ENCODE measurements around the gene CDC5L. TPM values are rescaled to one million over a fixed set of nuclear protein-coding genes. Genes with fewer than 3 reads are reported as not detected.
"Not testable (repeated sequence)": the region's sequence is repeated elsewhere in the genome, so short reads cannot be mapped to it uniquely, and the experiment has no call there.

Gene CDC5L
- total RNA-seq: 18.8 TPM

- DNase-seq (ENCODE audit: low spot score): peak; percentile 98
Measured at GRCh38 chr6:44387346-44388134, at the start of gene CDC5L. Gene CDC5L (plus strand): TSS chr6:44387706. CDS start chr6:44387824, 118 bp downstream.

- peak; percentile 69 for DNase-seq (ENCODE audit: low spot score)
Measured at GRCh38 chr6:44338228-44339122, 49.0 kb upstream of the CDC5L start.

GRCh38 chr6:44339301-44339700, 48.2 kb upstream of the CDC5L start:
- no peak for DNase-seq (ENCODE audit: low spot score)

- DNase-seq (ENCODE audit: low spot score): no peak
Measured at GRCh38 chr6:44339763-44340625, 47.5 kb upstream of the CDC5L start.

GRCh38 chr6:44341095-44341890, 46.2 kb upstream of the CDC5L start:
- no peak for DNase-seq (ENCODE audit: low spot score)

- no peak for DNase-seq (ENCODE audit: low spot score)
Measured at GRCh38 chr6:44342052-44342451, 45.5 kb upstream of the CDC5L start.

GRCh38 chr6:44342489-44342888, 45.0 kb upstream of the CDC5L start, which contains the start of gene SPATS1:
Gene SPATS1 (plus strand): TSS chr6:44342650. CDS start chr6:44343096, 446 bp downstream.
- DNase-seq (ENCODE audit: low spot score): no peak

GRCh38 chr6:44346818-44347217, 40.7 kb upstream of the CDC5L start:
- DNase-seq (ENCODE audit: low spot score): not testable (repeated sequence)

- no peak for DNase-seq (ENCODE audit: low spot score)
Measured at GRCh38 chr6:44349904-44350649, 37.4 kb upstream of the CDC5L start.

- DNase-seq (ENCODE audit: low spot score): not testable (repeated sequence)
Measured at GRCh38 chr6:44350650-44350994, 36.9 kb upstream of the CDC5L start.

GRCh38 chr6:44352259-44352658, 35.2 kb upstream of the CDC5L start:
- DNase-seq (ENCODE audit: low spot score): no peak

GRCh38 chr6:44353336-44353735, 34.2 kb upstream of the CDC5L start:
- no peak for DNase-seq (ENCODE audit: low spot score)

- DNase-seq (ENCODE audit: low spot score): no peak
Measured at GRCh38 chr6:44355640-44356039, 31.9 kb upstream of the CDC5L start.

- no peak for DNase-seq (ENCODE audit: low spot score)
Measured at GRCh38 chr6:44356487-44356886, 31.0 kb upstream of the CDC5L start.

GRCh38 chr6:44359973-44360372, 27.5 kb upstream of the CDC5L start:
- no peak for DNase-seq (ENCODE audit: low spot score)

- no peak for DNase-seq (ENCODE audit: low spot score)
Measured at GRCh38 chr6:44361947-44362346, 25.6 kb upstream of the CDC5L start.

GRCh38 chr6:44363377-44363926, 24.1 kb upstream of the CDC5L start:
- no peak for DNase-seq (ENCODE audit: low spot score)

- DNase-seq (ENCODE audit: low spot score): no peak
Measured at GRCh38 chr6:44366781-44367180, 20.7 kb upstream of the CDC5L start.

- no peak for DNase-seq (ENCODE audit: low spot score)
Measured at GRCh38 chr6:44367681-44368080, 19.8 kb upstream of the CDC5L start.

- no peak for DNase-seq (ENCODE audit: low spot score)
Measured at GRCh38 chr6:44373051-44373450, 14.5 kb upstream of the CDC5L start.

Measured in mucosa of gallbladder (tissue), 1 donor.